ACC112 (cell line): ENCODE data around the gene GRIK1.

Experiments
- H2AFZ ChIP-seq: fragments of 200-600 bp; sonication (generic); one replicate; pipeline ENCODE4 v1.6.0; 2017; ENCODE audit warnings: antibody characterized with exemption, low read length; ENCODE audit not compliant: unreplicated experiment
- H3K27ac ChIP-seq: fragments of 200-600 bp; sonication (generic); 2 replicates; pipeline ENCODE4 v1.5.1; 2014; ENCODE audit warnings: low read depth, mild to moderate bottlenecking, antibody characterized with exemption, low read length, moderate library complexity
- H3K27me3 ChIP-seq: fragments of 200-600 bp; sonication (generic); 2 replicates; pipeline ENCODE4 v1.6.1; 2014; ENCODE audit warnings: mild to moderate bottlenecking, antibody characterized with exemption, low read length, moderate library complexity, mixed read lengths; ENCODE audit not compliant: insufficient read depth
- H3K36me3 ChIP-seq: fragments of 200-600 bp; sonication (generic); 2 replicates; pipeline ENCODE4 v1.6.1; 2016; ENCODE audit warnings: mild to moderate bottlenecking, antibody characterized with exemption, low read length, moderate library complexity, mixed read lengths; ENCODE audit not compliant: insufficient read depth
- H3K4me1 ChIP-seq: fragments of 200-600 bp; sonication (generic); one replicate; pipeline ENCODE4 v1.6.1; 2016; ENCODE audit warnings: low read length, mixed read lengths; ENCODE audit not compliant: insufficient read depth, unreplicated experiment, control insufficient read depth
- H3K4me3 ChIP-seq: fragments of 200-600 bp; sonication (generic); 2 replicates; pipeline ENCODE4 v1.5.1; 2014; ENCODE audit warnings: mild to moderate bottlenecking, low read depth, low read length
- H3K79me2 ChIP-seq: fragments of 200-600 bp; sonication (generic); one replicate; pipeline ENCODE4 v1.6.0; 2016; ENCODE audit warnings: low read length; ENCODE audit not compliant: control insufficient read depth, unreplicated experiment, insufficient read depth

The GRIK1 gene

GRCh38 chr21:29725025-29725736 lies 214.6 kb downstream of the GRIK1 start:
- Histone ChIP-seq H2AFZ (no peak overlapping the region), H3K27ac (no peak overlapping the region), H3K4me3 (no peak overlapping the region), H3K27me3 (no peaks in the 10 kb centered on the region), H3K36me3 (no peaks in the 10 kb centered on the region), H3K79me2 (no peaks in the 10 kb centered on the region), H3K4me1 (no peaks in the 10 kb centered on the region)

DNA sequence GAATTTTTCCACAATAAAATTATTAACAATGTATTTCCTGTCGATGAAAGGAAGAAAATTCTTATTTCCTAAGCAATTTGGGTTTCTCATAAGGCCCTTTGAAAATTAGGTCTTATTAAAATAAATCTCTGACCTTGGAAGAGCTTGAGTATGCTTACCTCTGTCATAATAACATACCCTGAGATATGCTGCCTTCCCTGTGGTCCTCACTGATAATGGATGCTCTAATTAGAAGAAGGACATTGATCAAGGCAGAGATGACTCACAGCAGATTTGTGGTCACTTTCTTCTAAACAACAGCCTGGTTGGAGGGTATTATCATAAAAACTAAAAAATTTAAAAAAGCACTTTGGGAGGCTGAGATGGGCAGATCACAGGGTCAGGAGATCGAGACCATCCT lies 217.8 kb downstream of the GRIK1 start:
- Histone ChIP-seq H3K4me1 (peaks cover 9% of the 10 kb centered on the region), H3K36me3 (no peaks in the 10 kb centered on the region), H3K27me3 (no peaks in the 10 kb centered on the region), H3K4me3 (no peak overlapping the region), H3K79me2 (no peaks in the 10 kb centered on the region), H2AFZ (no peak overlapping the region), H3K27ac (no peak overlapping the region)

GRCh38 chr21:29721221-29721620 lies 218.6 kb downstream of the GRIK1 start:
- Histone ChIP-seq H2AFZ (no peak overlapping the region), H3K27me3 (no peaks in the 10 kb centered on the region), H3K36me3 (no peaks in the 10 kb centered on the region), H3K4me3 (no peak overlapping the region), H3K79me2 (no peaks in the 10 kb centered on the region), H3K27ac (no peak overlapping the region), H3K4me1 (peaks cover 9% of the 10 kb centered on the region)

DNA sequence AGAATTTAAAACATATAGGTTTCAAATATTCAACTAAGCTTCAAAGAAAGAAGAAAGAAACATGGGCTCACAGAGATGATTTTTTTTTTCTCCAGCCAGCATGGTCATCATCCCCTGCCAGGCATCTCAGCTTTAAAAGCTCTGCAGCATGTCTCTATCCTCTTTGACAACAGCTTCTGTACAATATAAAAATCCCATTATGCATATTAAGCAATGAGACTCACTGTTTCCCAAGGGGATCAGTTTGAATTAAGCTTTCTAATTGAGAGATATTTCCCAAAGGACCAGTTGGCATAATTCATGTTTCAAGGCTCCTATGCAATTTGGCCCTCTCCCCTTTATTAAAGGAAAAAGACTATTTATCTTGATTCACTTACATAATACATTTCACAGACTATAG lies 220.3 kb downstream of the GRIK1 start:
- no peaks in the 10 kb centered on the region for H3K79me2 ChIP-seq
- no peak overlapping the region for H2AFZ ChIP-seq
- H3K27ac ChIP-seq = no peak overlapping the region
- peaks cover 9% of the 10 kb centered on the region for H3K4me1 ChIP-seq
- no peaks in the 10 kb centered on the region for H3K36me3 ChIP-seq
- H3K27me3 ChIP-seq = no peaks in the 10 kb centered on the region
- no peak overlapping the region for H3K4me3 ChIP-seq

DNA sequence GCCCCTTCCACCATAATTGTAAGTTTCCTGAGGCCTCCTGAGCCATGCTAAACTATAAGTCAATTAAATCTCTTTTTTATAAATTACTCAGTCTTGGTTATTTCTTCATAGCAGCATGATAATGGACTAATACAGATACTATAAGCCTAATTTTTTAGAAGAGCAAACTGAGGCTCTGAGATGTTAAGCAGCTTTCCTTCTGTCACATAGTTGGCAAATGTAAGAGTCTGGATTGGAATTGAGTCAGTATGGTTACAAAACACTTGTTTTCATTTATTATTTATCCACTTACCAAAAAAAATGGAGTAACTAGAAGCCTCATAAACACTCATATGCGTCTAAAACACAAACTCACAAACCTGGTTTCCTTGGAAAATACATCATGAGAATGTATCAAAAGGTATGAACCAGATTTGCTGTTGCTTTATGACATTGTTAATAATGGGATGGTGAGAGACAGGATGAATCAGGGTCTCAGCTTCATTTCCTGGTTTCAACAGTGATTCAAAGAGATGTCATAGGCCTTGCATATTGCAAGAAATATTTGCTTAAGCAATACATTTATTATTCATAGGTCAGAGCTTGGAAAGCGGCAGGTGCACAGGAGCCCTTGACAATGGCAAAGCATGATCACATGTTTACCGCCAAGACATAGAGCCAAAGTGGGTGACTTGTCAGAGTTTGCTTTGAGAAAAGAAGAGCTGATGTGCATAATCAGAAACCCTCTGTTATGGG lies 221.5 kb downstream of the GRIK1 start:
- H3K27ac ChIP-seq = peak overlapping the region; percentile 47
- peaks cover 9% of the 10 kb centered on the region for H3K4me1 ChIP-seq
- no peaks in the 10 kb centered on the region for H3K79me2 ChIP-seq
- H3K36me3 ChIP-seq = no peaks in the 10 kb centered on the region
- no peak overlapping the region for H2AFZ ChIP-seq
- no peaks in the 10 kb centered on the region for H3K27me3 ChIP-seq
- no peak overlapping the region for H3K4me3 ChIP-seq

GRCh38 chr21:29717659-29718058 lies 222.1 kb downstream of the GRIK1 start:
- no peak overlapping the region for H3K4me3 ChIP-seq
- peaks cover 9% of the 10 kb centered on the region for H3K4me1 ChIP-seq
- no peaks in the 10 kb centered on the region for H3K36me3 ChIP-seq
- H2AFZ ChIP-seq = no peak overlapping the region
- peak overlapping the region; percentile 47 for H3K27ac ChIP-seq
- no peaks in the 10 kb centered on the region for H3K79me2 ChIP-seq
- H3K27me3 ChIP-seq = no peaks in the 10 kb centered on the region

GRCh38 chr21:29716753-29717152 lies 223.0 kb downstream of the GRIK1 start:
- Histone ChIP-seq H2AFZ (no peak overlapping the region), H3K4me3 (no peak overlapping the region), H3K79me2 (no peaks in the 10 kb centered on the region), H3K27ac (no peak overlapping the region), H3K27me3 (no peaks in the 10 kb centered on the region), H3K36me3 (no peaks in the 10 kb centered on the region), H3K4me1 (peaks cover 9% of the 10 kb centered on the region)

- peaks cover 9% of the 10 kb centered on the region for H3K4me1 ChIP-seq
- H3K36me3 ChIP-seq = no peaks in the 10 kb centered on the region
- no peaks in the 10 kb centered on the region for H3K27me3 ChIP-seq
- no peak overlapping the region for H2AFZ ChIP-seq
- H3K4me3 ChIP-seq = no peak overlapping the region
- H3K27ac ChIP-seq = no peak overlapping the region
- no peaks in the 10 kb centered on the region for H3K79me2 ChIP-seq
These were observed 224.7 kb downstream of the GRIK1 start for GRCh38 chr21:29715089-29715488.

- H3K79me2 ChIP-seq = no peaks in the 10 kb centered on the region
- no peak overlapping the region for H2AFZ ChIP-seq
- H3K4me1 ChIP-seq = no peaks in the 10 kb centered on the region
- no peaks in the 10 kb centered on the region for H3K36me3 ChIP-seq
- no peaks in the 10 kb centered on the region for H3K27me3 ChIP-seq
- no peak overlapping the region for H3K4me3 ChIP-seq
- H3K27ac ChIP-seq = no peak overlapping the region
These were observed 227.0 kb downstream of the GRIK1 start for GRCh38 chr21:29712818-29713217.

- no peak overlapping the region for H2AFZ ChIP-seq
- H3K4me1 ChIP-seq = no peaks in the 10 kb centered on the region
- no peaks in the 10 kb centered on the region for H3K36me3 ChIP-seq
- H3K79me2 ChIP-seq = no peaks in the 10 kb centered on the region
- H3K27ac ChIP-seq = no peak overlapping the region
- H3K4me3 ChIP-seq = no peak overlapping the region
- no peaks in the 10 kb centered on the region for H3K27me3 ChIP-seq
These were observed 228.6 kb downstream of the GRIK1 start for GRCh38 chr21:29711236-29711635.

- Histone ChIP-seq H3K79me2 (no peaks in the 10 kb centered on the region), H3K27ac (no peak overlapping the region), H3K27me3 (no peaks in the 10 kb centered on the region), H2AFZ (no peak overlapping the region), H3K36me3 (no peaks in the 10 kb centered on the region), H3K4me3 (no peak overlapping the region), H3K4me1 (no peaks in the 10 kb centered on the region)
These were observed 229.3 kb downstream of the GRIK1 start for GRCh38 chr21:29710498-29710897.
